GM23338 (cell line): ENCODE results near the gene RPL15. TPM values are rescaled to one million over a fixed set of nuclear protein-coding genes. Genes with fewer than 3 reads are reported as not detected.
A peak's percentile ranks its signal among the peaks of the same experiment; 100 is the strongest.
"Not testable (repeated sequence)": the region's sequence is repeated elsewhere in the genome, so short reads cannot be mapped to it uniquely, and the experiment has no call there.

Experiments
- ATAC-seq: fragments of 200-7000 bp; cut with Tn5 transposase; 3 replicates; pipeline ENCODE4 v1.9.1; 2020
- DNase-seq: peaks from one replicate; pipeline ENCODE4 v3.0.0-alpha.2; 2015; ENCODE audit warnings: low spot score
- H2AFZ ChIP-seq: fragments of 200-600 bp; sonication (generic); 2 replicates; pipeline ENCODE4 v1.8.0; 2016; ENCODE audit warnings: antibody characterized with exemption, mild to moderate bottlenecking, moderate library complexity
- H3F3A ChIP-seq: fragments of 200-600 bp; sonication (generic); replicated peaks from 2 replicates; pipeline ENCODE4 v1.8.0; 2017; ENCODE audit warnings: antibody characterized with exemption, mixed run types, low read depth
- H3K27ac ChIP-seq: fragments of 200-600 bp; sonication (generic); 2 replicates; pipeline ENCODE4 v1.6.1; 2016; ENCODE audit warnings: low read depth
- H3K27me3 ChIP-seq: fragments of 200-600 bp; sonication (generic); 2 replicates; pipeline ENCODE4 v1.8.0; 2016; ENCODE audit warnings: mild to moderate bottlenecking, mixed run types, moderate library complexity; ENCODE audit not compliant: insufficient read depth
- H3K36me3 ChIP-seq: fragments of 200-600 bp; sonication (generic); 2 replicates; pipeline ENCODE4 v1.8.0; 2016; ENCODE audit warnings: mild to moderate bottlenecking; ENCODE audit not compliant: insufficient read depth
- H3K4me1 ChIP-seq: fragments of 200-600 bp; sonication (generic); 2 replicates; pipeline ENCODE4 v1.8.0; 2016; ENCODE audit warnings: mild to moderate bottlenecking, moderate library complexity; ENCODE audit not compliant: insufficient read depth
- H3K4me2 ChIP-seq: fragments of 200-600 bp; sonication (generic); 2 replicates; pipeline ENCODE4 v1.7.1; 2017; ENCODE audit warnings: mixed run types
- H3K4me3 ChIP-seq: fragments of 200-600 bp; sonication (generic); 2 replicates; pipeline ENCODE4 v1.6.1; 2016; ENCODE audit warnings: mixed run types
- H3K79me2 ChIP-seq: fragments of 200-600 bp; sonication (generic); replicated peaks from 2 replicates; pipeline ENCODE4 v1.8.0; 2017; ENCODE audit warnings: mild to moderate bottlenecking; ENCODE audit not compliant: insufficient read depth
- H3K9me2 ChIP-seq: fragments of 200-600 bp; sonication (generic); 2 replicates; pipeline ENCODE4 v1.8.0; 2017; ENCODE audit not compliant: insufficient read depth
- H4K20me1 ChIP-seq: fragments of 200-600 bp; sonication (generic); replicated peaks from 2 replicates; pipeline ENCODE4 v1.8.0; 2017; ENCODE audit warnings: mild to moderate bottlenecking; ENCODE audit not compliant: insufficient read depth
- H3K27ac Mint-ChIP-seq: 2 replicates; pipeline ENCODE4 v1.8.0; 2020; ENCODE audit warnings: inconsistent platforms, mild to moderate bottlenecking, moderate library complexity, mixed read lengths
- H3K27me3 Mint-ChIP-seq: 3 replicates; pipeline ENCODE4 v1.8.0; 2022; ENCODE audit warnings: low read depth, mild to moderate bottlenecking, moderate library complexity, mixed read lengths, inconsistent platforms; ENCODE audit not compliant: insufficient read depth, poor library complexity
- H3K36me3 Mint-ChIP-seq: 3 replicates; pipeline ENCODE4 v1.8.0; 2021; ENCODE audit warnings: low read depth, mild to moderate bottlenecking, inconsistent platforms, moderate library complexity, mixed read lengths
- H3K4me1 Mint-ChIP-seq: 3 replicates; pipeline ENCODE4 v1.8.0; 2020; ENCODE audit warnings: mild to moderate bottlenecking, inconsistent platforms, mixed read lengths
- H3K4me3 Mint-ChIP-seq: 3 replicates; pipeline ENCODE4 v1.8.0; 2021; ENCODE audit warnings: moderate library complexity, mild to moderate bottlenecking, inconsistent platforms, mixed read lengths
- H3K9me3 Mint-ChIP-seq: 3 replicates; pipeline ENCODE4 v1.8.0; 2020; ENCODE audit warnings: moderate library complexity, mild to moderate bottlenecking, inconsistent platforms, mixed read lengths
- ZNF331 ChIP-seq: fragments of 250-450 bp; sonication (Bioruptor Pico); IDR thresholded peaks from 2 replicates; pipeline ENCODE4 v1.5.0; 2020; ENCODE audit warnings: low read depth, mild to moderate bottlenecking, moderate library complexity
- polyA plus RNA-seq: library from polyadenylated mRNA; unstranded; fragments of >200 nt; fragmentation: Nextera tagmentation; extraction: Ambion mirVana; gene quantifications from 2 replicates; pipeline ENCODE4 v1.2.1, GENCODE V29; 2016
- total RNA-seq: library from RNA; depleted of rRNA; stranded (reverse); fragments of >200 nt; shearing (Covaris generic); gene quantifications from 2 replicates; pipeline ENCODE4 v1.2.3, GENCODE V29; 2014
- TF ChIP-seq, protein P1 (sequence below): IDR thresholded peaks from one replicate; pipeline ENCODE4 v1.6.1; 2018; ENCODE audit warnings: antibody characterized with exemption; ENCODE audit not compliant: unreplicated experiment

Gene RPL15
- total and polyA plus RNA-seq, 2 experiments from 2014 or later = 2,868 to 3,117 TPM

- Histone ChIP-seq H4K20me1 (peaks cover 14% of the 10 kb centered on the region), H3K4me2 (peak overlapping the region; percentile 96), H3K27ac (peak overlapping the region; percentile 91), H3K79me2 (peaks cover 57% of the 10 kb centered on the region), H3K27me3 (peaks cover 10% of the 10 kb centered on the region), H3K4me1 (peaks cover 21% of the 10 kb centered on the region), H3K36me3 (peaks cover 21% of the 10 kb centered on the region), H3F3A (peaks cover 23% of the 10 kb centered on the region), H3K4me3 (peak overlapping the region; percentile 91)
- H3K4me1 Mint-ChIP-seq = peaks cover 28% of the 10 kb centered on the region
- peak overlapping the region; percentile 100 for H3K27ac Mint-ChIP-seq
- peak; percentile 73 for DNase-seq
- not testable (repeated sequence) for H2AFZ ChIP-seq, ATAC-seq, H3K9me3 Mint-ChIP-seq, H3K9me2 ChIP-seq
- peak overlapping the region; percentile 100 for H3K4me3 Mint-ChIP-seq
- peaks cover 22% of the 10 kb centered on the region for H3K27me3 Mint-ChIP-seq
- peaks cover 49% of the 10 kb centered on the region for H3K36me3 Mint-ChIP-seq
Observed at GRCh38 chr3:23917679-23918303, 859 bp downstream of the RPL15 start.

GRCh38 chr3:23918331-23918730 is 1.4 kb downstream of the RPL15 start:
- not testable (repeated sequence) for H3K9me3 Mint-ChIP-seq, H2AFZ ChIP-seq, DNase-seq, H3K9me2 ChIP-seq, ATAC-seq
- Mint-ChIP-seq H3K4me3 (peak overlapping the region; percentile 100), H3K36me3 (peaks cover 49% of the 10 kb centered on the region), H3K4me1 (peaks cover 28% of the 10 kb centered on the region), H3K27me3 (peaks cover 26% of the 10 kb centered on the region), H3K27ac (peak overlapping the region; percentile 100)
- Histone ChIP-seq H4K20me1 (peaks cover 14% of the 10 kb centered on the region), H3K36me3 (peaks cover 21% of the 10 kb centered on the region), H3K79me2 (peaks cover 52% of the 10 kb centered on the region), H3K4me1 (peaks cover 21% of the 10 kb centered on the region), H3F3A (peaks cover 23% of the 10 kb centered on the region), H3K4me3 (peak overlapping the region; percentile 91), H3K4me2 (peak overlapping the region; percentile 96), H3K27ac (peak overlapping the region; percentile 91), H3K27me3 (peaks cover 10% of the 10 kb centered on the region)

- peaks cover 23% of the 10 kb centered on the region for H3F3A ChIP-seq
- H3K27ac Mint-ChIP-seq = no peak overlapping the region
- H3K36me3 ChIP-seq = peaks cover 21% of the 10 kb centered on the region
- no peak overlapping the region for H2AFZ ChIP-seq
- peaks cover 39% of the 10 kb centered on the region for H3K79me2 ChIP-seq
- H3K4me1 Mint-ChIP-seq = peaks cover 34% of the 10 kb centered on the region
- peaks cover 10% of the 10 kb centered on the region for H3K27me3 ChIP-seq
- H3K4me2 ChIP-seq = peak overlapping the region; percentile 6; the same call in 1 of the 2 replicates
- no peaks in the 10 kb centered on the region for H3K9me3 Mint-ChIP-seq
- H3K27ac ChIP-seq = 0 out of 2 replicates have a peak overlapping the region, but pooled peaks have one; percentile 28
- no peaks in the 10 kb centered on the region for H3K9me2 ChIP-seq
- H3K4me3 Mint-ChIP-seq = peak overlapping the region; percentile 100
- ATAC-seq = no peak
- peaks cover 49% of the 10 kb centered on the region for H3K36me3 Mint-ChIP-seq
- H3K4me3 ChIP-seq = no peak overlapping the region
- peaks cover 14% of the 10 kb centered on the region for H4K20me1 ChIP-seq
- peaks cover 26% of the 10 kb centered on the region for H3K27me3 Mint-ChIP-seq
- H3K4me1 ChIP-seq = peaks cover 21% of the 10 kb centered on the region
- TF ChIP-seq, protein P1, sequence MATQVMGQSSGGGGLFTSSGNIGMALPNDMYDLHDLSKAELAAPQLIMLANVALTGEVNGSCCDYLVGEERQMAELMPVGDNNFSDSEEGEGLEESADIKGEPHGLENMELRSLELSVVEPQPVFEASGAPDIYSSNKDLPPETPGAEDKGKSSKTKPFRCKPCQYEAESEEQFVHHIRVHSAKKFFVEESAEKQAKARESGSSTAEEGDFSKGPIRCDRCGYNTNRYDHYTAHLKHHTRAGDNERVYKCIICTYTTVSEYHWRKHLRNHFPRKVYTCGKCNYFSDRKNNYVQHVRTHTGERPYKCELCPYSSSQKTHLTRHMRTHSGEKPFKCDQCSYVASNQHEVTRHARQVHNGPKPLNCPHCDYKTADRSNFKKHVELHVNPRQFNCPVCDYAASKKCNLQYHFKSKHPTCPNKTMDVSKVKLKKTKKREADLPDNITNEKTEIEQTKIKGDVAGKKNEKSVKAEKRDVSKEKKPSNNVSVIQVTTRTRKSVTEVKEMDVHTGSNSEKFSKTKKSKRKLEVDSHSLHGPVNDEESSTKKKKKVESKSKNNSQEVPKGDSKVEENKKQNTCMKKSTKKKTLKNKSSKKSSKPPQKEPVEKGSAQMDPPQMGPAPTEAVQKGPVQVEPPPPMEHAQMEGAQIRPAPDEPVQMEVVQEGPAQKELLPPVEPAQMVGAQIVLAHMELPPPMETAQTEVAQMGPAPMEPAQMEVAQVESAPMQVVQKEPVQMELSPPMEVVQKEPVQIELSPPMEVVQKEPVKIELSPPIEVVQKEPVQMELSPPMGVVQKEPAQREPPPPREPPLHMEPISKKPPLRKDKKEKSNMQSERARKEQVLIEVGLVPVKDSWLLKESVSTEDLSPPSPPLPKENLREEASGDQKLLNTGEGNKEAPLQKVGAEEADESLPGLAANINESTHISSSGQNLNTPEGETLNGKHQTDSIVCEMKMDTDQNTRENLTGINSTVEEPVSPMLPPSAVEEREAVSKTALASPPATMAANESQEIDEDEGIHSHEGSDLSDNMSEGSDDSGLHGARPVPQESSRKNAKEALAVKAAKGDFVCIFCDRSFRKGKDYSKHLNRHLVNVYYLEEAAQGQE = no peak
- no peak for TF ChIP-seq ZNF331 (CRISPR knock-in tag)
- no peak for DNase-seq
Observed at GRCh38 chr3:23919628-23920027, 2.7 kb downstream of the RPL15 start.
